GM21423 (cell line): ENCODE data around the gene FAM217A.
"Not testable (repeated sequence)": the region's sequence is repeated elsewhere in the genome, so short reads cannot be mapped to it uniquely, and the experiment has no call there.

ENCODE experiments used
- ATAC-seq: cut with Tn5 transposase; IDR thresholded peaks from one replicate; pipeline ENCODE4 v1.9.1; 2021; ENCODE audit warnings: mild to moderate bottlenecking, moderate library complexity; ENCODE audit not compliant: unreplicated experiment

Gene FAM217A, protein sequence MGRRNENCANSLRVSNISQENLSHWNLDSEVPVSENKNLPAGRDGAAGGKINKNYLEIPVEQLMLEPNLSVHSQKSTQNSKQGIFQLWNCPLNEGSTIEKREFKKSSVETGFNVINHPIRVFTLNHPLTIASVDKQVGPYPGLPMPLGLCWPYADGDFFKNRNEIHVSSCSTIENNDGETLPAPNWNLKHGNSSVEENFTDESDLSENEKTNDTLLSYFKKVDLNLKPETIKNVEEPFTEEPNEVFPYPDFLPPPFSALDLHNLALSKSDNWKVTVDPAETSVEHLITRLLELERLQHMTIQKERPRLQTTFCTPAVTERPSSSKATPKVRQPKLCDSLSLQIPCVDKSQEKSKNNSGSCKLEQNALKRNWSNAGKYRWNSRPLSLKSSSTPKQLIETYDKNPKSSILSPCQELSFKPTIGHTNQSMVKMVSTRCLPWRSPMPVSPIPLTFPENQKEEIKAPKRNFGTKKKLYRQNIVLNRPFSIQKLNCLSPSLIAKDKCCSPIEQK

DNA sequence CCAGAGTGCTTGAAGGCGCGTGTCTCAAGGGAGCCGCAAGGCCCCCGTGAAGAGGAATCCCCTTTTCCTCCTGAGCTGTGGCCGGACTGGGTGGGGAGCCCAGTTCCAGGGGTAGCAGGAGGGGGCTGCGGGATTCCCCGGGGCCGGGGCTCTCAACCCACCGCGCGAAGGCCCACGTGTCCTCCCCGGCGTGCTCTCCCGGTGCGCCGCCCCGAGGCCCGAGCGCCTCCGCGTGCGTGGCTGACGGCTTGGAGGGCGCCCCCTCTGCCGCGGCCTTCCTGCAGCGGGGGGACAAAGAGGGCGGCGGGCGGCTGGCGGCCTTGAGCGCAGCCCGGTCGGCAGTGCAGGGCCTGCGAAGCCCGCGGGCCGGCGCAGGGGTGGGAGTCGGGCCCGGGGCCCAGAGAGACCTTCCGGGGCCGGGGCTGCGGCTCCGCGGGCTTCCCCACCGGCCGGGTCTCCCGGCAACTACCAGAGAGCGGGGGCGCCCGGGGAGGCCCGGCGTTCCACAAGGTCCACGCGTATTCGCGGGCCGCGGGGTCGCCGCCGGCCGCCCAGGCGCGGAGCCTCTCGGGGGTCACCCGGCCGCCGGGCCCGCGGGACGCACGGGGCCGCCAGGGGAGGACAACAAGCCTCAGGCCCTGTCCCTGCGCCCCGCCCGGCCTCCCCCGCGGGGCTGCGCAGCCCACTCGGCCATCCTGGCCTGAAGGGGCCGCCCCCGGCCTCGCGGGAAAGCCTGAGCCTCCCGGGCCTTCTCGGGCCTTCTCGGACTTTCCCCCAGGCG is at the start of gene FAM217A:
Gene FAM217A, minus strand, starts transcription at position 447 of the 781 bp plus-strand sequence. CDS start 1,723 bp downstream, outside the sequence.
- no peak for ATAC-seq

DNA sequence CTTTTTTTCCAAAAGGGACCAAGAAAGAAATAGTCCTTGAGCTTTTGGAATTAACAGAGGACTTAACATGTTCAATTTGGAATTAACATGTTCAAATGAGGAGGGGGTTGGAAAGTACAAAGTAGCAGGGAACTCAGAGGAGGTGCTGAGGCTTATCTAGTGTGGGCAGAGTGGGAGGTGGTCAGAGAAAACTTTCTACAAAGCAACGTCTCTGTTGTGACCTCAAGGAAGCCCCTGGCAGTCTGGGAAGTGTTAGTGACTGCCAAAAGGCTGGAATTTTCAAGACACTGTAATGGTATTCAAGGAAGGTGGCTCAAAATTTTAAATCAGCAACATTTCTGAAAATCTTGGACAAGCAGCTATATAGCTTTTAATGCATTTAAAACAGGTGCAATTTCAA is 49.1 kb upstream of the FAM217A start:
- ATAC-seq: no peak

DNA sequence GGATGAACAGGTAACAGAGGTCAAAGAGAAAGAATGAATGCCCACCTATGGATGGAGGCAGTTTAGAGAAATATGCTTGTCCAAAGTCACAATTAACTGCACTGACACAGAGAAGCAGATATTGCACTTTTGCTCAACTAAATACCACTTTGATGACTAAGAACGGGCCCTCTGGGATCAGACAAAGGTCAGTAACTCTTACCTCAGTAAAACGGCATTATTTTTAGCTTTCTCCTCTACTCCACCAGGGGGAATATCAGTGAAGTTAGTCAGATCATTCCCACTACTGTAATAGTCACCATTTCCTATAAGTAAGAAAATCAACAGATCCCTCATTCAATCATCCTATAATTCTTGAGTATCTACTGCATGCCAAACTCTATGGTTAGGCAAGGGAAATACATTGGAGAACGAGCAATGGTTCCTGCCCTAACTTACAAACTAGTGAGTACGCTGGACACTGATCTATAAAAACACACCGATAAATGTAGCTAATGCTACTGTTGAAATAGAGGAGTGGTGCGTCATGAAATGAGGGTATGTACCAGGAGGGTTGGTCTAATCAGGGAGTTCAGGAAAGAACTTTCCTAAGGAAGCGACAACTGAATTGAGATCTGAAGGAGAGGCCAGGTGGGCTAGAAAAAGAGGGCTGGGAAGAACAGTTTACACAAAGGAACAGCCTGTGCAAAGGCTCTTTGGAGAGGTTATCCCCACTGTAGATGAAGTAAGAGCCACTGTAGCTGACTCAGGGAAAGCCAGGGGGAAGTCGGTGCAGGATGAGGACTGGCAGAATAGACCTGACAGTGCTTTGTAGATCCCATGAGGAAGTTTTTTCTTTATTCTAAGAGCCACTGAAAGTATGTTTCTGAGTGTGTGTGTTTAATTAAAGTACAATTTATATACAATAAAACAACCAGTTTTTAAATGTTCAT is 47.3 kb upstream of the FAM217A start:
- ATAC-seq: no peak

DNA sequence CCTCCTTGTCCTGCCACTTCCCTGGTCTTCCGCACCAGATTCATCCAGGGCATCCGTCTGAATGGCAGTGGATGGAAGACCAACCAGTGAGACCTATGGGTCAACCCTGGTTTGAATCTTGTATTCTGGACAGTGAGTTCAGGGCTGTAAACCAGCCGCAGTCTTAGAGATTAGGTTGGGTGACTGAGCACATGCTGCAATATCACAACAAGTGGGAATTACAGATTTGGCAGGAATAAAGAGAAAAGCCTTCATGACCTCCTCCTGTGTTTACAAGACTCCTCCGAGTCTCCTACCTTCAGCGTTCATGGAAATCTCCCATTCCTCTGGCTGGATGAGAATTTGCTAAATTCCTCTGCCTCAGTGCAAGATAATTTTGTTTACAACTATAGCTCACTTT is 46.6 kb upstream of the FAM217A start:
- no peak for ATAC-seq

DNA sequence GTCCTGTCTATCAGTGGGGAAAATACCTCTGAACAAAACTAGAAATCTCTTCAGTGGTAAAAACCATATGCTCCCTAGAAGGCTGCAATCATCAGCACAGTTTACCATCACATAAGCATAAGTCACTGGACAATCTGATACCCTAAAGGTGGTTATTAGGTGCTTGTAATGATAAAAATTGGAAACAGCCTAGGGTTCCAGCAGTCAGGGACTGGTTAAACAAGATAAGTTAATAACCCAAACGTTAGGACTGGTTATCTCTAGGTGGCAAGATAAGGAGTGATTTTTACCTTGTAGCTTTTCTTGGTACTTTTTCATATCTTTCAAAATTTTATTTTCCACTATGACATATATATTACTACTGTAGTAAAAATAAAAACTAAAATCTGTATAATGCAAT is 45.4 kb upstream of the FAM217A start:
- ATAC-seq: no peak

DNA sequence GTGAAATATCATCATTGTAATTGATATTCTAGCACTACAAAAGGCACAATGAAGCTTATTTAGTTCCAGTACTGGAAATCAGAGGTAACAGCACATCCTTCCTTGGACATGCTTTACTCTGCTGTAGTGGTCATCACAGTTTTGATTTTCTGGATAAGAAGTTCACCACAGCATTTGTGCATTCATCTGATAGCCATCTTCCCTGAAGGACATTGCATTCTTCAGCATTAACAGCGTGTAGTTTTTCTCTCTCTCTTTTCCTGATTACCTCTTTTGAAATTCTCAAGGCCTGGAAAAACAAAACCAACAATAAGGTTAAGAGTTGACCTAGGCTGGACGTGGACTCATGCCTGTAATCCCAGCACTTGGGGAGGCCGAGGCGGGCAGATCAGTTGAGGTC is 36.8 kb upstream of the FAM217A start:
- ATAC-seq: no peak

DNA sequence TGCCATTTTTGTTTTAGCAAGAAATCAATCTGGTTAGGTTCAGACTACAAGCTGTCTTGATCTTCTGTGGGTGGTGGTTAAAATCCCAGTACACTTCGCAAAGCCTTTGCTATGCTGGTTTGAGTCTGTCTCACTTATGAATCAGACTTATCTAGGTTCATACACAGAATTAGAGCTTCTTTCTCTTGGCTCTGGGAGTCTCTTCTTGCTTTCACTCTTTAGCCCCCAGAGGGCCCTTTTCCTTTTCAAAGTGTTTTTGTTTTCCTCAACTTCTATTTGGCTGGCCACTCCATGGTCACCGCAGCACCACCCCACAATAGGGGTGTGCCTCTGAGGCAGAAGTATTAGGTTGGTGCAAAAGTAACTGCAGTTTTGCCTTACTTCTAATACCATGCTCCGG is 35.2 kb upstream of the FAM217A start:
- ATAC-seq: no peak

DNA sequence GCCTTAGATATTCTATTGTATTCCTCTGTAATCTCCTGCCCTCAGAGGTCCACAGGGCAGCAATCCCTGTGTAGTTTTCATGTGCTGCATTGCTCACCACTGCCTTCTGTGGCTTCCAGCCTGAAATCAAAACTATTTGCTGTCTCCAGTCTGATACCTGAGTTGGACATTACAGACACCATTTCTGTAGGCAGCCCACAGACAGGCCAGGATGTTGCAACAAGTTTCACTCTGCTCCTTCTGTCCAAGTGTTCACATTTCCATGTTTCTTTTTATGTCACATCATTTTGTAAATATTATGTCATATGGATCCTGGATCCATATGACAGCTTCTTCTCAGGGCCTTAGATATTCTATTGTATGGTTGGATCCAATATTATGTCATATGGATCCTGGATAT is 34.7 kb upstream of the FAM217A start:
- ATAC-seq: no peak

DNA sequence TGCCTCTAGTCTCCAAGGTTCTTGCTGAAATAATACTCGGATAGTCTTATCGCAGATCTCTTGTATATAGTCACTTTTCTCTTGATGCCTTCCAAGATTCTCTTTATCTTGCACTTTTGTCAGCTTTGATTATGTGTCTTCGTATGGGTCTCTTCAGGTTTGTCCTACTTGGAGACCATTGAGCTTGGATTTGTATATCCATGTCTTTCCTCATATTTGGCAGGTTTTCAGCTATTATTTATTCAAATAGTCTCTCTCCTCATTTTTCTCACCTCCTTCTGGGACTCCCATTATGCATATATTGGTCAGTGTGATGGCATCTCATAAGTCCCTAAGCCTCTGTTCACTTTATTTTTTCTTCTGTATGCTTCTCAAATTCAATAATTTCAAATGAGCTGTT is 33.4 kb upstream of the FAM217A start:
- no peak for ATAC-seq

DNA sequence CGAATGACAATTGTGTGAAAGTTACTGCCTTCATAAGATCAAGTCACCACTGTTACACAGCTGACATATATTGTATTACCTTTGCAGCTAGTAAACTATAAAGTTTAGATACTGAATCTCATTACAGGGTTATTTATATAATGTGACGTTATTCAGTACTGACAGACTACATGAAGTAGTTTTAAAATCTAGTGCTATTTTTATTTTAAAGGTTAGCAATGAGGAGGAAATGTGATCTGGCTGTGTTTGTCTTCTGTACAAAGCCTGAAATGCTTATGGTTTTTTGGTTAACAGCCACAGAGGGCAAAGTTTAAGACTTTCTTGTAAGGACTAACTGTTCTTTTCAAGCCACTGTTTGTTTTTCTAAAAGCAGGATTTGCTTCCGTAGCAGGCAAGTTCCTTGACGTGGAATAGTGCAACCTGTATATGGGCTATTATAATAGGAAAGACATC is 30.5 kb upstream of the FAM217A start:
- not testable (repeated sequence) for ATAC-seq

DNA sequence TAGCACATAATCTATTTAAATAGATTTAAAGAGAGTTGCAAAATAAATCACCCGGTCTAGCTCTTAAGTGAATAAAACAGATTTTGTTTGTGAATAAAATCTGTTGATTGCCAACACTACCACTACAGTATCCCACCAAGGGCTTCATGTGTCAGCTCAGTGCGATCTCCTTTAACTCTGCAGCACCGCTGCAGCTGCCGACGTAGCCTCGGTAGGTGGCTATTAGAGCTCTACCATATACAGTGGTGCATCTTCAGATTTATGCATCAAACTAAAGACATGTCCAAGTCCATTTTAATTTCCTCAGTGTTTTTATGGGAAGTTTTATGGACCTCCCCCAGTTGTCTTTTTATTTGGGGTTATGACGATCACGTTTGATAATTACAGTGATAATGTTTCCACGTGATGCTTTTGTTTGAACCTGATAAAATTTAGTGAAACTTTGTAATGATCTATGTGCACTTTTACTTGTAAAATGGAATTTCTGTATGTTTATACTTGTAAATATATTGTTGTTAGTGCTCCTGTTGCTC is 29.7 kb upstream of the FAM217A start:
- ATAC-seq: no peak

DNA sequence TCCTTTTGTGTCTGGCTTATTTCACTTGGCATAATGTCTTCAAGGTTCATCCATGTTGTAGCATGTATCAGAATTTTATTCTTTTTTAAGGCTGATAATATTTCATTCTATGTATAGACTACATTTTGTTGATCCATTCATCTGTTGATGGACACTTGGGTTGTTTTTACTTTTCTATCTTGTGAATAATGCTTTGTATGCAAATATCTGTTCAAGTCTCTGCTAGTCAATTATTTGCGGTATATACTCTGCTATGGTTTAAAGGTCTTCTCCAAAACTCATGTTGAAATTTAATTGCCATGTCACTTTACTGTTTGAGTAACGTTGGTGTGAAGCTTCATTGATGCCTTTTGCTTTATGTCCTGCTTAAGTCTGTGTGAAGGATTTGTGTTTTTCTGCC is 28.9 kb upstream of the FAM217A start:
- no peak for ATAC-seq

DNA sequence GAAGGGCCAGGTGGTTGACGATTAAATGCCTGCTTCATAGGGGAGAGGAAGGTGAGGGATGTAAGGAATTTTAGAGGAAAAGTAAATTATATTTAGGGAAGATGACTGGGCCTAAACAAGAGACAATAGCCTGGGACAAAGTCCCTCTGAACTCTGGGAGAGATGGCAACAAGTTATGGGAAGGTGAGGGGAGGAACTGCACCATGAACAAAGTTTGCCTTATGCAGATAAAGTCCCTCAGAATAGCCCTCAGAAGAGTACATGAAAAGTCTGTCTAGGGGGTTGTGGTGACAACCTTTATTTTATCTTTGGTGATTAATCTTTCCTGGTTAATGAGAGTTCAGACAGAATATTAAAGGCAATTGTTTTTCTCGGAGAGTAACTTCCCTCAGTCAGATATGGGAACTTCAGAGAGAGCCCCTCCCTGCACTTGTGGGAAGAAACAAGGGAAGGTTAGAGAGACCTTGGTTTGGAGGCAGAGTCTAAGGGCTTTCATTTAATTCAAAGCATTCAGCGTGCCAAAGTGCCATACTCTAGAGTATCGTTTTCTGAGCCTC is 27.1 kb upstream of the FAM217A start:
- ATAC-seq: no peak

DNA sequence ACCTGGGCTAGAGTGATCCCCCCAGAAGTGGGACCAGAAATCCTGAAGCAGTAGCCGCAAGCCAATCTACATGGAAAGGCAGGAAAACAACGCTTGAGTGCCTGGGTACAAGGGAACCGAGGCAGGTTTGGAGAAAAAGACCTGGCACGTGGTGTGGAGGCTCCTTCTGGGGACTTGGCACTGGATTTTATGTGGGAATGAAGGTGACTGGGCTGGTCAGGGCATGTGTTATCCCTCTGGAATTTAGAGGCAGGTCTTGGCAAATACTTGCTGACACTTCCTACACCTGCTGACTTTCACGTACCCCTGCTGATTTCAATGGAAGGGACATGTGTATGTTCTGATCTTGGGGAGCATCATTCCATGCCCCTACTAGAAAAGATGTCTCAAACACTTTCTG is 25.0 kb upstream of the FAM217A start:
- no peak for ATAC-seq

DNA sequence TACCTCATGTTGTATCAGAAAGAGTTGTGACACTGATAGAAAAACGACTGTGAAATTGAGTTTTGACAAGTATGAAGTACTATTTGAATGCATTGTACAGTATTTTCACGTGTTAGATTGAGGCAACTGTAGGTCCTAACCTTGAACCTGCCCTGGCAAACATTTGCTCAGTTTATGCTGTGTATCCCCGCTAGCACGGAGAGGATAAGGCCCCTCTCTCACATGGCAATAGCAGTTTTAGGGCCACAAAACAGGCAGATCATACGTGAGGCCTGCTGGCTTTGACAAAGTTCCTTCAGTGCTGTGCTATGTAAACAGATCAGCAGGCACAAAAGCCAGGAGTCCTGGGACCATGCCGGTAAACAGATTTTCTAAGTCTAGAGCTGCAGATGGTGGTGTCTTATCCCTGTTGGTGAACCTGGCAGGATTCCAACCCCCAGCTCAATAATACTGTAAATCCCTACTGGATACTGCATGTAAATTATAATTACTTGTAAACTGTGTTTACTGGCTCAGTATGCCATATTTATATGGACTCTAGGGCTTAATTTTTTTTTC is 23.8 kb upstream of the FAM217A start:
- no peak for ATAC-seq

DNA sequence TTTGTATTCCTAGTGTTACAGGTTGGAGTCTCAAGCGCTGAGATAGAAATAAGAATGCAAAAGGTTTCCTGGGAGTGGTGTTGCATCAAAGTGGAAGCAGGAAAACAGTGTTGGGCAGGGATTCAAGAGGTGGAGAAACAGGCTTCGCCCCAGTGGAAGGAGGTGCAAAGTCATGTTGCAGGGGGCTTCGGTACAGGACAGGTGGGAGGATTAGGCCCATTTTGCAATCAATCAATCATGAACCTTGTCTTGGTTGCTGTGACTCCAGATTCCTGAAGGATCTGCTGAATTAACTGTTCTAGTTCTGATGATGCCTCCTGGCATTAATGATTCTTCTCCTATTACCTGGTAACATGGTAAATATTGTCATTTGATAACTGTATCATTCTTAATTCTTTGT is 22.4 kb upstream of the FAM217A start:
- no peak for ATAC-seq

DNA sequence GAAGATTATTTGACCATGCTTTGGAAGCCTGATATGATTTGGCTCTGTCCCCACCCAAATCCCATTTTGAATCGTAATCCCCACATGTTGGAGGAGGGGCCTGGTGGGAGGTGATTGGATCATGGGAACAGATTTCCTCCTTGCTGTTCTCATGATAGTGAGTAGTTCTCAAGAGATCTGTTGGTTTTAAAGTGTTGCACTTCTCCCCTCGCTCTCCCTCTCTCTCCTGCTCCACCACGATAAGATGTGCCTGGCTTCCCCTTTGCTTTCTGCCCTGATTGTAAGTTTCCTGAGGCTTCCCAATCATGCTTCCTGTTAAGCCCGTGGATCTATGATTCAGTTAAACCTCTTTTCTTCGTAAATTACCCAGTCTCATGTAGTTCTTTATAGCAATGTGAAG is 21.7 kb upstream of the FAM217A start:
- no peak for ATAC-seq

DNA sequence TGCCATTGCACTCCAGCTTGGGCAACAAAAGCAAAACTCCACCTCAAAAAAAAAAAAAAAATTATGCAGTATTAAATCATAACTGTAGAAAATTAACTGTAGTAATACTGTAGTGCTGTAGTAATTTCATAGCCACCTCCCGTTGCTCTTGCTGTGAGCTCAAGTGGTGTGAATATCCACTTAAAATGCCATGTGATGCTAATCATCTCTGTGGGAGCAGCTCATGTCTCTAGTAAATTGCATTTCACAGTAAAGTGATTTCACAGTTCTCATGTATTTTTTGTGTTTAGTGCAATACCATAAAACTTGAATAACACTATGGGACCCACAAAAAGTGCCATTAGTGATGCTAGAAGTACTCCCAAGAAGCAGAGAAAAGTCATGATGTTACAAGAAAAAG is 14.4 kb upstream of the FAM217A start:
- no peak for ATAC-seq

DNA sequence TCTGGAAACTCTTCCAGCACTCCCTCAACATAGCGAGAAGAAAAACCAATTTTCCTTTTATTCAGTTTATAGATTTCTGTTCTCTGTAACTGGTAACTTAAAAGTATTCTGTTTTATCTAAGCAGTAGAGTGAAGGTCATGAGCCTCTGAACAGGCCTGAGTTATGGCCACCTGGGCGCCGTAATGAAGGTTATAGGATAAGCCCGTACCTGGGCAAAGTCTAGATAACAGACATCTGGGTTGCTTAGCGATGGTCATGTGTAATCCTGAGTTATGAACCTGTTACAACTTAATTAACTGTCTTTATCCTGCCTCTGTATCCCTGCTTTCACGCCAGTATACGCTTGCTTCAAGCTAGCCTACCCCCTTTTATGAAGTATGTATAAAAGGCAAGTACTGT is 13.0 kb upstream of the FAM217A start:
- ATAC-seq: no peak

DNA sequence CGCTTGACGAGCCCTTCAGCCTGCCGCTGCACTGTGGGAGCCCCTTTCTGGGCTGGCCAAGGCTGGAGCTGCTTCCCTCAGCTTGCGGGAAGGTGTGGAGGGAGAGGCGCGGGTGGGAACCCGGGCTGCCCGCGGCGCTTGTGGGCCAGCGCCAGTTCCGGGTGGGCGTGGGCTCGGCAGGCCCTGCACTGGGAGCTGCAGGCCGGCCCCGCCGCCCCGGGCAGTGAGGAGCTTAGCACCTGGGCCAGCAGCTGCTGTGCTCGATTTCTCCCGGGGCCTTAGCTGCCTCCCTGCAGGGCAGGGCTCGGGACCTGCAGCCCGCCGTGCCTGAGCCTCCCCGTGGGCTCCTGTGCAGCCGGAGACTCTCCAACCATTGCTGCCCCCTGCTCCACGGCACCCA is 11.1 kb upstream of the FAM217A start:
- ATAC-seq: not testable (repeated sequence)
